GM19099 (cell line): Measurements from ENCODE around the gene CRHR1.

ENCODE experiments used
- POLR2A ChIP-seq: IDR thresholded peaks from 3 replicates; pipeline ENCODE4 v1.6.1; 2011; ENCODE audit warnings: low read depth; ENCODE audit not compliant: insufficient read length; ENCODE audit errors: extremely low read depth

The CRHR1 gene

GRCh38 chr17:45753645-45754225, 30.4 kb upstream of the CRHR1 start:
- no peak for TF ChIP-seq POLR2A

DNA sequence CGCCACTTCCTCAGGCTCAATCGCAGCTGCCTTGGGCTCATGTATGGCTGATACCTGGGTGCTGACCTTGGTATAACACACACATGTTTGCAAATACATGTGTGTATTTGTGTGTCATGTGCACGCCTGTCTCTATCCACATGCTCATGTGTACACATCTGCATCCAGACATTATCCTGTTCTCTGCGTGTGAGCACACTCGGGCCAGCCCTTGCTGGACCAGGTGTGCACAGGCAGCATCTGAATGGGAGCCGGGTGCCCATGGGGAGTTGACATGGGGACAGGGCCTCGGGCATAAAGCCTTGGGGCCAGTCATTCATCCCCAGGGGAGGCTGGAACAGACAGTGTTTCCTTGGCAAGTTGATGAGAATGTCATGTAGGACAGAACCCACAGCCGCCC, 29.1 kb upstream of the CRHR1 start:
- no peak for TF ChIP-seq POLR2A

- no peak for TF ChIP-seq POLR2A
Observed at GRCh38 chr17:45756266-45756991, 27.7 kb upstream of the CRHR1 start.

GRCh38 chr17:45757431-45758218, 26.5 kb upstream of the CRHR1 start:
- no peak for TF ChIP-seq POLR2A

- TF ChIP-seq POLR2A: no peak
Observed at GRCh38 chr17:45758544-45758943, 25.6 kb upstream of the CRHR1 start.

- TF ChIP-seq POLR2A: no peak
Observed at GRCh38 chr17:45759761-45760160, 24.4 kb upstream of the CRHR1 start.

- no peak for TF ChIP-seq POLR2A
Observed at GRCh38 chr17:45761957-45762565, 22.1 kb upstream of the CRHR1 start.

GRCh38 chr17:45763182-45763581, 20.9 kb upstream of the CRHR1 start:
- TF ChIP-seq POLR2A: no peak

GRCh38 chr17:45764479-45764878, 19.6 kb upstream of the CRHR1 start:
- no peak for TF ChIP-seq POLR2A

DNA sequence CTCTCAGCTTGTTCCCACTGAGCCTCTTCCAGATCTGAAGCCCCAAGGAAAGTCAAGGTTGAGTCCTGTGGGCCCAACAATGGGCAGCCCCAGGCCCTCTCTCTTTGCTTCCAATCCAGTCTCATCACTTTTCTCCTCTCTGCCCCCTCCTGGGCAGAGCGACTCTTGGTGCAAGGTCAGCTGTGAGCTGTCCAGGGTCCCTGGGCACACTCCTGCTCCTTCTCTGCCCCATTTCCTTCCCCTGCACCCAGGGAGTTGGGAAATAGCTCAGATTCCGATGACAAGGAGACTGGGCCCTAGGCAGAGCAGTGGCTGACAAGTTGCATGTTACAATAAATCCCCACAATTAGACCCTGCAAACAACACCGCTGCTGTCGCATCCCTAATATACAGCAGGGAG, 16.1 kb upstream of the CRHR1 start:
- TF ChIP-seq POLR2A: no peak

DNA sequence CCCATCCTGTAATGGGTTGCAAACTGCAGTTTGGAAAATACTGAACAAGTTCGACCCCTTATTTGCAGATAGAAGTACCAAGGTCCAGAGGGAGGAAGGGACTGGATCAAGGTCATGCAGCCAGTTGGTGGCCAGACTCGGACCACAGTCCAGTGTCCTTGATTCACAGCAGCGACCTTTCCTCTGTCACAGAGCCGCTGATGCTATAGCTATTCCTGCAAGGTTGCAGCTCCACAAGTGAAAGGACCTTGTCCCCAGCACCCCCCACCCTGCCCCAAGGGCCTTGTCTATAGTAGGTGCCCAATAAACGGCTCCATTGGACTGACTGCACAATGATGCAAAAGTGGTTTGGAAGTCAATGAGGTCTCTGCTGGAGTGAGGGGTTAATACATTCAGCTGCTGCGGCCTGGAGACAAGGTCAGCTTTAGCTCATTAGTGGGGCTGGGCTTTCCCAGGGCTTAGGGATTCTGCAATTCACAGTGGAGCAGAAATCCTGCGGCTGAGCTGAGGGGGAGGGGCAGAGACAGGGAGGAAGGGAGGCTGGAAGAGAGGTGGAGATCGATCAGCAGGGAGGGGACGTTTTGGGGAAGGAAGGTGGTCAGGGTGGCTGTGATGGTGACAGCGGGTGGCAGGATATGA, 13.4 kb upstream of the CRHR1 start:
- TF ChIP-seq POLR2A: no peak

- TF ChIP-seq POLR2A: no peak
Observed at GRCh38 chr17:45771271-45771959, 12.7 kb upstream of the CRHR1 start.

DNA sequence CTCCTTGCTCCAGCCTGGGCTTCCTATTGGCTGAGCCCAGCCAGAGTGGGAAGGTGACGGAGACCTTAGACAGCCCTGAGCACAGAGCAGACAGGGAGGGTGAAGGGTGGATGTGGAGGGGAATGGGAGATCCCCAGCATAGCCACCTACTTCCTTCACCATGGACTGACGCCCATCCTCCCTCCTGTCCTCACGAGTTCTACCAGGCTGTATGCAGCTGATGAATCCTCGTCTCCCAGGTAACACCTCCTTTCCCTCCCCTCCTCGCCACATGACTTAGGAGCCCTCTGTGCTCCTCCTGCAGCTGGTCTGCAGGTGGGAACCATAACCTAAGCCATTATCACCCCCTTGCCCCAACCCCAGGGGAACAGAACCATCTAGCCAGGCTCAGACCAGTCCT, 9.0 kb upstream of the CRHR1 start:
- no peak for TF ChIP-seq POLR2A

GRCh38 chr17:45775576-45776011, 8.5 kb upstream of the CRHR1 start:
- TF ChIP-seq POLR2A: no peak

DNA sequence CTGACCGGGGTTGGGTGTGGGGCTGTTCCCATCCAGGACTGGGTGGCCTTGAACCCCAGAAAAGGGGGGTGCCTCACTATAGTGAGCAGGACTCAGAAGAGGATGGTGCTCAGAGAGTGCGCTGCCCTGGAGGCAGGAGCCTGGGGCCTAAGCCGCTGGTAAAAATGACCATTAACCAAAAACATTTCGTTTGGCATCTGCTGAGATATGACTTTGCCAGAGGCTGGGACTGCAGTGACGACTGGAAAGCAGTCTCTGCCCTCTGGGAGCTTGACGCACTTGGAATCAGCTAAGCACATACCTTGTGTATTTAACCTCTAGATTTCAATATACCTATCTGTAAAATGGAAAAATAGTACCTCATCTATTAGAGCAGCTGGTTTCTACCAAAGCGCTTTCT, 7.2 kb upstream of the CRHR1 start:
- no peak for TF ChIP-seq POLR2A

DNA sequence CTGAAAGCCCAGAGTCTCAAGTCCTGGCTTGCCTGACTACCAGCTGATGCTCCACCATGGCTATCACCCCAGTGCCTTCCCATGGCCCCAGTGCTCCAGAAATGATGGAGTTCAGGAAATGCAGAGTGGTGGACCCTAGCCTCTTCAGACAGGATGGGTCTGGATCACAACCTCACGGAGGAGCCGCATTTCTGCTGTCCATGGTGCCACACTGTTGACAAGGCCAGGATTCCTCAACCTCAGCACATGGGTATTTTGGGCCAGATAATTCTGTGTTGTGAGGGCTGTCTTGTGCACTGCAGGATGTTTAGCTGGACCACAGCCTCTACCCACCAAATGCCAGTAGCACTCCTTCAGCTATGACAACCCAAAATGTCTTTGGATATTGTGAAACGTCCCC, 6.7 kb upstream of the CRHR1 start:
- TF ChIP-seq POLR2A: no peak
